HG03432 (cell line): ENCODE measurements around the gene NPAS3.

Source experiments
- ATAC-seq: cut with Tn5 transposase; IDR thresholded peaks from one replicate; pipeline ENCODE4 v1.9.1; 2021; ENCODE audit warnings: mild to moderate bottlenecking, moderate library complexity; ENCODE audit not compliant: unreplicated experiment

NPAS3 gene

GRCh38 chr14:33567023-33567728, 628.5 kb downstream of the NPAS3 start:
- ATAC-seq, result no peak

DNA sequence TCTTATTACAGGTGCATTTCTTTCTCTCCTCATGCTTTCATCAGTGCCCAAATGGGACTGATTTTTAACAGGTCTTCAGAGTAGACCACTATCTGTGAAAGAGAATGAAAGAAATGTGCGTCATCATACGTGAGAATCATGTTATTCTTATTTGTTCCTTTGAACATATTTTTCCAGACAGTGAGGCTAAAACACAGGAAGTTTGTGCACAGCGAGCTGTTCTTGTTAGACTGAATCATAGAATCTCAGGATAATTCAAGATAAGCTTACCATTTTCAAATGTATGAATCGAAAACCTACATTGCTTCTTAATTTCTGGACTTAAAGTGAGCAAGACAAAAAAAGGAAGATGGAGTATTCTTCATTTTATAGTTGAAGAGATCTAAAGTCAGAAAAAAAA, 629.1 kb downstream of the NPAS3 start:
- no peak for ATAC-seq

DNA sequence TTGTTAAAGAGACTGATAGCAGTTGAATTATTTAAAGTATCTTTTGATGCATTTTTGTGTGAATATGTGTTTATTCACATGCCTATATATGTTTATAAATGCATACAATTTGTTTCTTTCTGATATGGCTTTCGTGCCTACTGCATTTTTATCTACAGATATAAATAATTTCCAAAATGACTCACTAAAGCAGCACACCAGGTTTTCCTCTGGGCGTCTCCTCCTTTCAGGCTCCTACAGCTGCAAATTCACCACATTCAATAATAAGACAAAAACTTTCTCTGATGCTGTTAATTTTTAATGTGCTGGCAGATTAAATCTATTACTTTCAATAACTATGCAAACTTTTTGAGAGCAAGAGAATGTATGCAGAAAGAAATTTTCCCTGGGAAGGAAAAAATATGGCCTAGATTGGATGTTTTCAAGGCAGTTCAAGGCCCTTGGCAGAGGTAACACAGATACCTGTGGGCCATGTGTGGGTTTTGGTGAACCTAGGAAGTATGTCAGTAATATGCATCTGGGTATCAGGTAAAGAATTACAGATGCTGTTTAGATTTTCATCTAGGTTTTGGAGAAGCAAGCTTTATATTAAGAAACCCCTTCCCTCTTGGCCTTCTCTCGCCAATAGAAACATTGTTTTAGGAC, 630.4 kb downstream of the NPAS3 start:
- ATAC-seq, result no peak

DNA sequence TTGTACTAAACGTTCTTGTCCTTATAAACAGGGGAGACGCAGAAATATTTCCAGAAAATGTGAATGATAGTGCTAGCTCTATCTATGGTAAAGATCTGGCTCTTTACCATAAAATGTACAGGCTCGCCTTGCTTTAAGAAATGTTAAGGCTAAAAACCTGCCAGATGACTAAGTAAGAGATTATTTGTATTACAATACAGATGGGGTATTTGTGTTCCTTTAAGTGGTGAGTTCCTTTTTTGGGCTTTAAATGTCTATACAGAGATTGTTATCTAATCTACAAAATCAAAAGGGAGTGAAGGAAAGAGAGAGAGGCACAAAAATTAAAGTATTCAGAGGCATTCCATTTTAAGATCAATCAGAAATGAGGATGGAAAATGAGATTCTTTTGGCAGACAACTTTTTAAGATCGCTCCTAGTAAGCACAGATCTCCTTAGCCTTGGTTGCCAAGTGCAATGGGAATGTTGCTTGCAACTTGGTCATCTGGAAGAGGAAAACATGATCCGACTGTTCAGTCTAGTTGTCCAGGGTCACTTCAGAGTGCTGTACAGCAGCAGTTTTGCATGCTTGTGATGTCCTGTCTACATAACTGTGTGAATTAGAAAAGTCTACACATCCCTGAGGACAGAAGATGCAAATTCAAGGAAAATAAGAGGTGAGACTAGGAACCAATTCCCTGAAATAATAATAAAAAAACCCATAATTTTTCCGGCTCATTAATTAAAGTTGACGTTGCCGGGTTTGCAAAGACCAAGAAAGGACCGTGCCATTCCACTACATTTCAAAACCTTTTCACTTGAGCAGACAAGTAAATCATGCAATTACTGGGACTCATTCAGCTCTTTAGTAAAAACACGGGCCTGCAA, 631.4 kb downstream of the NPAS3 start:
- no peak for ATAC-seq

GRCh38 chr14:33570694-33571310, 632.1 kb downstream of the NPAS3 start:
- ATAC-seq, result no peak

DNA sequence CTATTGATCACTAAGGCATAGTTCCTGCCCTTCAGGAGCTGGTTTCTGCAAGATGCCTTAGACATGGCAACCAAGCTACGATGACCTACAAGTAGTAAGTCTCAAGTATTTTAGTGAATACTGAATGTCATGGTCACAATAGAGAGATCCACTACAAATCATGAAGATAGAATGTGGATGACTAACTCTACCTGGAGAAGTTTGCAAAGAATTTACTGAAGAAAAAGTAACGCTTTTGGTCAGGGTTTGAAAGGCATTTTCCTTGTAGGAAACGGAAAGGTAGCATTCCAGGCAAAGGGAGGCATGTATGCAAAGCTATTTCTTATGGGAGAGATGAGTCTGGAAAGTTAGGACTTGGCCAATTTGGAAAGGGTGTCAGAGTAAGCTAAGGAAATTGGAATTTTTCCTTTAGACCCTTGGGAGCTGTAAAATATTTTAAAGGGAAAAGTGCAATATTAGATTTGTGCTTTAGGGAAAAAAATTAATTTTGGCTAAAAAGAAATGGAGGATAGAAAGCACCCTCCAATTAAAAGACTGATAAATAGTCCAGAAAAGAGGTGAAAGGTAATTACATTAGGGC, 634.7 kb downstream of the NPAS3 start:
- no peak for ATAC-seq

- ATAC-seq, result no peak
These were observed 637.3 kb downstream of the NPAS3 start for GRCh38 chr14:33576014-33576413.

DNA sequence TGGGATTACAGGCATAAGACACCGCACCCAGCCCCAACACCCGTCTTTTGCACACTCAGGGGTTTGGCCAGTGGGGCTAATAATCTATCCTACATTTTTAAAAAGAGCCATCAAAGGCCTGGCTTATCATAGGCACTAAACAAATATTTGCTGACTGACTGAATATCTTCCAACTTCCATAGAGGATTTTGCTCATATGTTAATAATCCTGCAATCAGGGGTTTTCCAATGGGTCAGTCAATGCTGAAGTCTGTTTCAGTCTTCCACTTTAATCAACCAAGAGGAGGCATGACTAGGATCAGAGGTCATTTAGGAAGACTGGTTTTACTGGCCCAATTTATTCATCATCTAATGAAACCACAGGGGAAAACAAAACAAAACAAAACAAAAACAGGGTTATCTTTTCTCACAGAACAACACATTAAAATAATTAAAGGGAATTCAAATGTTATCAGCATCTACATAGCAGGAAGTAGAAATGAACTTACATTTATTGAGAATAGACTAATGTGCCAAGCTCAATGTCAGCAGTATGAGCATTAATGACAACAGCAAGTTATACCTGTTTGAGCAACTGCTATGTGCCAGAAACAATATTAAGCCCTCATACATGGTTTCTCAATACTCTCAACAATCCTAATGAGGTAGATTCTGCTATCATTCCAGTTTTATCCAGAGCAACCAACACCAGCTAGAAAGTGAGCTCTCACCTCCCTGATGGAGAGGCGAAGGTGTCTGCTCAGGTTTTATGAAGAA, 640.0 kb downstream of the NPAS3 start:
- ATAC-seq, result no peak

GRCh38 chr14:33580231-33580749, 641.6 kb downstream of the NPAS3 start:
- no peak for ATAC-seq

GRCh38 chr14:33580841-33581240, 642.2 kb downstream of the NPAS3 start:
- no peak for ATAC-seq

GRCh38 chr14:33584697-33585096, 646.0 kb downstream of the NPAS3 start:
- no peak for ATAC-seq

GRCh38 chr14:33586806-33587205, 648.1 kb downstream of the NPAS3 start:
- ATAC-seq, result no peak

DNA sequence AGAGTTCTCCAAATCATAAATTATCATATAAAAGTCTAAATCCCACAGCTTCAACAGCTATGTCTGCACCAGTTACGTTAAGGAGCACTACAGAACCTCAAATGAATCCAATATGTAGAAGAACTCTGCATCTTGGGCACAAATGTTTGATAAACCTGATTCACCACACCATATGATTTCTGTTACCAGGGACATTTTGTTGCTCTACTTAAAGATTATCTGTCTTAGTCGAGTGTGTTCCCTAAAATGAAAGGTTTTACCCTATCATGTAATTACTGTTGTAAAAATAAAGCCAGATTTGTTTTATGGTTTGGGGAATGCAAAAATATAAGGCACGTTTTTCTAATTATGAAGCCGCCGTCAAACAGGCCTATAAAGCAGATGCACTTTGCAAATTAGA, 649.1 kb downstream of the NPAS3 start:
- ATAC-seq, result no peak

DNA sequence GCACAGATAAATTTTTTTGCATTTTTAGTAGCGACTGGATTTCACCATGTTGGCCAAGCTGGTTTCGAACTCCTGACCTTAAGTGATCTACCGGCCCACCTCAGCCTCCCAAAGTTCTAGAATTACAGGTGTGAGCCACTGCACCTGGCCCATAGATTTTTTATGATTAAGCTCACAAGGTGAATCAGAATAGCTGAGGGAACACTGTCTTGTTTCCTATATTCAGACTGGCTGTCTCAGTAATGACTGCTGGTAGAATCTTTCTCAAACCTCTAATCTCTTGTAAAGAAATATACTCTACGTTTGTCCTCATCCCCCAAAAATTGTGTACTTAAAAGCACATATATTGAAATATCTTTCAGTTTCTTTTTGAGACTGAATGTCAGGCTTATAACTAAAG, 650.1 kb downstream of the NPAS3 start:
- ATAC-seq, result no peak

- ATAC-seq, result no peak
These were observed 650.7 kb downstream of the NPAS3 start for GRCh38 chr14:33589334-33589733.

- no peak for ATAC-seq
These were observed 652.4 kb downstream of the NPAS3 start for GRCh38 chr14:33590891-33591630.

GRCh38 chr14:33592297-33592696, 653.6 kb downstream of the NPAS3 start:
- no peak for ATAC-seq

DNA sequence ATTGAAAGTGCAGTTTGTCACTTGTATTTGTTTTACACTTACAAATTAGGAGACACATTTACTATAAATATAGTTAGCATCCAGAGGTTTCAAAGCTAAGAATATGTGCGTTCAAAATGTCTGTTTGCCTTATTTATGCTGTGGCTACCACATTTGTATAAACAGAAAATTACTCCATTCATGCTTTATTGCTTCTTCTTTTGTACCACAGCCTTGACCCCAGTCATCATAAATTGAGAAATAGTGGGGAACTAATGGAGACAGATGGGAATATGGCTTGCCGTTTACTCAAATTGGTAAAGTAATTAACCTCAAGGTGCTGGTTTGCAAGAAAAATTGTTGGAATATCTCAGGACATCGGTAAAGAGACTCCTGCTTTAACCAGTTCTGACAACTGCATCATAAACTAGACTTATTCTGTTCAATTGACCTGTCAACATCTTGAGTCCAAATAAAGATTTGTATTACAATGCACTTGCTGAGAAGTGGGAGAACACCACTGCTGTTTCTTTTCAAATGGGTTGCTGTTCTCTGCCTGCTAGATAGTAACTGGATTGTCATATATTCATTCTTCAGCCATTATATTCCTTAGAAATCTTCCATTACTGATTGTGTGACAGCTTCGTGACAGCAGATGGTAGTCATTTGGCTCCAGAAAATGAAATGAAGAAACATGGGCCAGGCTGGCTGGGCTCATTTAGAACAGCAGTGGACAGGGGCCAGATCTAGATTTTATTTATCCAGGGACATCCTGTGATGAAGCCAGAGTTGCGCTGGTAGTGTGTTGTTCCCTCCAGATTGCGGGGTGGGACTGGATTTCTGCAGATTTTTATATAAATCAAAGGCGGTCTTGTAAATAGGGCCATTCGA, 657.8 kb downstream of the NPAS3 start:
- no peak for ATAC-seq
